Ramos (cell line): Measurements from ENCODE around the gene CYP20A1.
"Not testable (repeated sequence)": the region's sequence is repeated elsewhere in the genome, so short reads cannot be mapped to it uniquely, and the experiment has no call there.

Experiments used
- in situ Hi-C: fragments of 300-500 bp; cut with MboI; formaldehyde crosslinking; loops from one replicate; pipeline ENCODE4 v1.14.3; 2022; ENCODE audit warnings: low sequenced_read_pairs; ENCODE audit not compliant: unreplicated experiment

CYP20A1 gene, protein sequence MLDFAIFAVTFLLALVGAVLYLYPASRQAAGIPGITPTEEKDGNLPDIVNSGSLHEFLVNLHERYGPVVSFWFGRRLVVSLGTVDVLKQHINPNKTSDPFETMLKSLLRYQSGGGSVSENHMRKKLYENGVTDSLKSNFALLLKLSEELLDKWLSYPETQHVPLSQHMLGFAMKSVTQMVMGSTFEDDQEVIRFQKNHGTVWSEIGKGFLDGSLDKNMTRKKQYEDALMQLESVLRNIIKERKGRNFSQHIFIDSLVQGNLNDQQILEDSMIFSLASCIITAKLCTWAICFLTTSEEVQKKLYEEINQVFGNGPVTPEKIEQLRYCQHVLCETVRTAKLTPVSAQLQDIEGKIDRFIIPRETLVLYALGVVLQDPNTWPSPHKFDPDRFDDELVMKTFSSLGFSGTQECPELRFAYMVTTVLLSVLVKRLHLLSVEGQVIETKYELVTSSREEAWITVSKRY

DNA sequence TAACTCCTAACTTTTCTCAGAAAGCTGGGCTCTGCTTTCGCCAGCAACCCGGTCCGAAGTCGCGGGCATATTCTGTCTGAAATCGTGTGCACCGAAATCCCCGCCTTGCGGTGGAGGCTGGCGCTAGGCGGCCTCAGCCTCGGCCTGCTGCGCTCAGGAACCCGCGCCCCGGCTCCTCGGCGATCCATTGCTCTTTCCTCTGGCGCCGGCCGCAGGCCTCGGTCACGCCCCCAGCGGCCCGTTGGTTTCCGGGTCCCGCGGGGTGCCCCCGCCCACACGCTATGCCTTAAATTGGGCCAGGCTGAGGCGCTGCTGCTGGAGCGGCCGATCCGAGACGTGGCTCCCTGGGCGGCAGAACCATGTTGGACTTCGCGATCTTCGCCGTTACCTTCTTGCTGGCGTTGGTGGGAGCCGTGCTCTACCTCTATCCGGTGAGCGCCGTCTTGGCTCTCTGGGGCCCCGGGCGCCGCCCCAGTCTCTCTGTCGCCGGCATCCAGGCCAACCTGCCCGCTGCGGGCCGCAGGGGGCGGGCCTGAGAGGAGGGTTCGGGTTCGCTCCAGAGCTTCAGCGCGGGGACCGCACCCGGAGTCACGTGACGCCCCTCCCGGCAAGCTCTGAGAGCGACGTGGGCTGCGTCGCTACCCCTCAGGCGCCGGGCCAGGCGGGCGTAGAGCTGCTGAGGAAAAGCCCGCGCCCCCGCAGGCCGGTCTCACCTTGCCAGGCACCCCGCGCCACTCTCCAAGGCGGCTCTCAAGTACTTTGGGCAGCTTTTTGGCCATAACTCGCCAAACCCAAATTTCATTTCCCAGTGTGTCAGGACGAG is at the start of gene CYP20A1:
CYP20A1 (plus strand) TSS at position 315 of the 823 bp plus-strand sequence; CDS start at position 360, 45 bp downstream.
- in situ Hi-C loops: loop anchor here (10.0 to 25.0 kb wide), 2 partner anchors 206 to 423 kb away; no protein-coding TSS in a partner anchor

DNA sequence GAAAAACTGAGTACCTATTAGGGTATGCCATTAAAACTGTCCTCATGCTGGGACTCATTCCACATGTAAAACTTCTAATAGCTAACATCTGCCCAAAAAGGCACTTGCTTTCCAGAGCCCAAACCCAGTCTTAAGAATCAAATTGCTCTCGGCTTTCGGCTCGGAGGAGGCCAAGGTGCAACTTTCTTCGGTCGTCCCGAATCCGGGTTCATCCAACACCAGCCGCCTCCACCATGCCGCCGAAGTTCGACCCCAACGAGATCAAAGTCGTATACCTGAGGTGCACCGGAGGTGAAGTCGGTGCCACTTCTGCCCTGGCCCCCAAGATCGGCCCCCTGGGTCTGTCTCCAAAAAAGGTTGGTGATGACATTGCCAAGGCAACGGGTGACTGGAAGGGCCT is 48.3 kb upstream of the CYP20A1 start:
- in situ Hi-C loops: not testable (repeated sequence)

DNA sequence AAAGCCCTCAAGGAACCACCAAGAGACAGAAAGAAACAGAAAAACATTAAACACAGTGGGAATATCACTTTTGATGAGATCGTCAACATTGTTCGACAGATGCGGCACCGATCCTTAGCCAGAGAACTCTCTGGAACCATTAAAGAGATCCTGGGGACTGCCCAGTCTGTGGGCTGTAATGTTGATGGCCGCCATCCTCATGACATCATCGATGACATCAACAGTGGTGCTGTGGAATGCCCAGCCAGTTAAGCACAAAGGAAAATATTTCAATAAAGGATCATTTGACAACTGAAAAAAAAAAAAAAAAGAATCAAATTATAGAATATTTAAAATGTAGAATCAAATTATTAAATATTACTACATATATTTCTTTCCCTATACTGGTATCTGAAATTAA is 47.8 kb upstream of the CYP20A1 start:
- in situ Hi-C loops: not testable (repeated sequence)

DNA sequence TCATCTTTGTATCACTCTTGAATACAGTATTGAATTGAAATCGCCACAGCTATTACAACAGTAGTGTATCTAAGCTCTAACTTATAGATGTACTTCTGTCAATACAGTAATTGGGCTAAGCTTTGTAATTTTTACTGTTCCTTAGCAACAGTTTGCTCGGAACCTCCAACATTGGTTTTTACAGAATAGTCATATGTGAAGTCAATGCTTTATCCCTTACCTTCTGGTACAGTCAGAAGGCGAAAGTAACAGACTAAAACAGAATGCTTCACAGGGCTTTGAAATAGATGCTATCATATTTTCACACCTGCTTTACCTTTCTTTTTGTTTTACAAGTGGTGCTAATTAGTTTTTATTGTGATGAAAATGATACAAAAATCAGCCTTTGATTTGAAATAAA is 46.9 kb upstream of the CYP20A1 start:
- in situ Hi-C loops: no loop called here

DNA sequence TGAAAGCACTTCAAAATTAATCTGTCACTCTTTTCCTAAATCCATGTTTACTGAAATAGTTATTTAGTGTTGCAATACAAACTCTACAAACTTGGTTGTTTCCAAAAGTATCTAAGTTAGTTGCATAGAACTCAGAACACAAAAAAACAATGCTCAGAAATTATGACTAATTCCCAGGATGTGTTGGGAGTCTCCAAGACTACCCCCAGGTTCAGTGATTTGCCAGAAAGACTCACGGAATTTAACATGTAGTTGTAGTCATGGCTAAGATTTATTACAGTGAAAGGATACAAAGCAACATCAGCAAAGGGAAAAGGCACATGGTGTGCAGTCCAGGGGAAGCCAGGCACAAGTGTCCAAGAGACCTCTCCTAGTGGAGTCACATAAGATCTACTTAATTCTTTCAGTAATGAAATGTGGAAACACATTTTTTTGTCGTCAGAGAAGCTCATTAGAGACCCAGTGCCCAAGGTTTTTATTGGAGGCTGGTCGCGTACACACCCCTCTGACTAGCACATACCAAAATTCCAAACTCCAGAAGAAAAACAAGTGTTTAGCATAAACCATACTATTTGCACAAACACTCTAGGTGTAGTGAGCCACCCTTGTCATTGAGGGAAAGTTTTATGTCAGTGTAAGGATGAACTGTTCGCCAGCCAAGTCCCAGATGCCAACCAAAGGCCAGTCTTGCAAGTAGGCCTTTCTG is 43.3 kb upstream of the CYP20A1 start:
- in situ Hi-C loops: no loop called here

DNA sequence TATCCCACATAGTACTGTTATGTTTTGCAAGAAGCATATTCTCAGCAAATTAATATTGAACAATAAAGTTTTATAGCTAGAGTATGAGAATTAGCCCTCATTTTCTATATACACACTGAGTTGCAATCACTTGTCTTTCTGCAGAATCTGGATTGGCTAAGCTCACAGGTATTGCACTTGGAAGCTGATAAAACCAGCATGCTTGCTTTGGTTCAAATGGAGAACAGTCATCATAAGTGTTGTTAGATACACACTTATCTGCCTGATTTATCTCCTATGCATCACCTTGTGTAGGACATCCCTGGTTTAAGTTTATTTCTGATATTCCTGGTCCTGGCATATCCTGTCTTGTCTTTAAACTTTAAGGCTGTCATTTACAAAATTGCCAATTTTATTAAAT is 38.0 kb upstream of the CYP20A1 start:
- in situ Hi-C loops: no loop called here

DNA sequence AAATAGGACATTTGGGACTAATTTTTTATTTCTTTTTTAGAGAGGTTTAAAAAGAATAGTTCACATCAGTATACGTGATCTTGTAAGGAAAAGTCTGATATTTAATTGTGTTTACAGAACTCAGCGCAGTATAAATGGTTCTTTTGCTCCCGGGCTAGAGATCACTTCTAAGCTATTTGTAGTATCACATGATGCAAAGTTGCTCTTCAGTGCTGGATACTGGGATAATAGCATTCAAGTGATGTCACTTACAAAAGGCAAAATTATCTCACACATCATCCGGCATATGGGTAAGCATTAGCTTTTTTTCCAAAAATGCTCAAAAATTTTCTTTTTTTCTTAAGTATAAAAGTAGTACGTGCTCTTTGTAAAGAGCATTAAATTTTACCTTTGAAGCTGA is 37.4 kb upstream of the CYP20A1 start:
- in situ Hi-C loops: no loop called here

DNA sequence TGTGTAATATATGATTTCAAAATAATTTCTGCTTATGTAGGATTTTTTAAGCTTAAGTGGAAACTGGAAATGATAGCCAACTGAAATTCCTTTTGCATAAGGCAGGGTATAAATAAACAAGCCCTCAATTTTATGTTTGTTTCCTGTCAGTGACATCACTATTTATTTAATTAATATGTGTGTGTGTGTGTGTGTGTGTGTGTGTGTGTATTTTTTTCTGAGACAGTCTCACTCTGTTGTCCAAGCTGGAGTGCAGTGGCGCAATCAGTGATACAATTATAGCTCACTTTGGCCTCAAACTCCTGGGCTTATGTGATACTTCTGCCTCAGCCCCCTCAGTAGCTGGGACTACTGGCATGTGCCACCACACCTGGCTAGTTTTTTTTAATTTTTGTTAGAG is 29.3 kb upstream of the CYP20A1 start:
- in situ Hi-C loops: no loop called here

DNA sequence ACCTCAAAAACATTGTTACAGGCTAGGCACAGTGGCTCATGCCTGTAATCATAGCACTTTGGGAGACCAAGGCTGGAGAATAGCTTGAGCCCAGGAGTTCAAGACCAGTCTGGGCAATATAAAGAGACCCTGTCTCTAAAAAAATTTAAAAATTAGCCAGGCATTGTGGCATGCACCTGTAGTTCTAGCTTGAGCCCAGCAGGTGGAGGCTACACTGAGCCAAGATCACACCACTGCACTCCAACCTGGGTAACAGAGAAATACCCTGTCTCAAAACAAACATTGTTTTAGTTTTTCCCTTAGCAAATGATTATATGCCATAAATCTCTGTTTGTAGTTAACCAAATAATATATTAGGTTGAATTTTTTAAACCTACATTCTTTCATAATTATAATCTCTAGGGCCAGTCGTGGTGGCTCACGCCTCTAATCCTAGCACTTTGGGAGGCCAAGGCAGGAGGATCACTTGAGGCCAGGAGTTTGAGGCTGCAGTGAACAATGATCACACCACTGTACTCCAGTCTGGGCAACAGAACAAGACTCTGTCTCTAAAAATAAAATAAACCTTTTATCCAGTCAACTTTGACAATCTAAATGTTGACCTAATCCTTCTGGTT is 13.3 kb upstream of the CYP20A1 start:
- in situ Hi-C loops: loop anchor here (25.0 kb wide), 1 partner anchor 437 kb away; no protein-coding TSS in a partner anchor

DNA sequence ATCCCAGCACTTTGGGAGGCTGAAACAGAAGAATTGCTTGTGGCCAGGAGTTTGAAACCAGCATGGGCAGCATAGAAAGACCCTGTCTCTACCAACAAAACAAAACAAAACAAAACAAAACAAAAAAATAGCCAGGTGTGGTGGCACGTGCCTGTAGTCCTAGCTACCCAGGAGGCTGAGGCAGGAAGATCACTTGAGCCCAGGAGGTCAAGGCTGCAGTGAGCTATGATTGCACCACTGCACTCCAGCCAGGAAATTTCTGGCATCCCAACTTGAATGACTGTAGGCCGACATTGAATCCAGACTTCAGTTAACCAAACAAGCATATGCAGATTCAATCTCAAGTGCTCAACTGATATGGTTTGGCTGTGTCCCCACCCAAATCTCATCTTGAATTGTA is 9.1 kb upstream of the CYP20A1 start:
- in situ Hi-C loops: loop anchor here (10.0 to 25.0 kb wide), 2 partner anchors 215 to 433 kb away; no protein-coding TSS in a partner anchor

DNA sequence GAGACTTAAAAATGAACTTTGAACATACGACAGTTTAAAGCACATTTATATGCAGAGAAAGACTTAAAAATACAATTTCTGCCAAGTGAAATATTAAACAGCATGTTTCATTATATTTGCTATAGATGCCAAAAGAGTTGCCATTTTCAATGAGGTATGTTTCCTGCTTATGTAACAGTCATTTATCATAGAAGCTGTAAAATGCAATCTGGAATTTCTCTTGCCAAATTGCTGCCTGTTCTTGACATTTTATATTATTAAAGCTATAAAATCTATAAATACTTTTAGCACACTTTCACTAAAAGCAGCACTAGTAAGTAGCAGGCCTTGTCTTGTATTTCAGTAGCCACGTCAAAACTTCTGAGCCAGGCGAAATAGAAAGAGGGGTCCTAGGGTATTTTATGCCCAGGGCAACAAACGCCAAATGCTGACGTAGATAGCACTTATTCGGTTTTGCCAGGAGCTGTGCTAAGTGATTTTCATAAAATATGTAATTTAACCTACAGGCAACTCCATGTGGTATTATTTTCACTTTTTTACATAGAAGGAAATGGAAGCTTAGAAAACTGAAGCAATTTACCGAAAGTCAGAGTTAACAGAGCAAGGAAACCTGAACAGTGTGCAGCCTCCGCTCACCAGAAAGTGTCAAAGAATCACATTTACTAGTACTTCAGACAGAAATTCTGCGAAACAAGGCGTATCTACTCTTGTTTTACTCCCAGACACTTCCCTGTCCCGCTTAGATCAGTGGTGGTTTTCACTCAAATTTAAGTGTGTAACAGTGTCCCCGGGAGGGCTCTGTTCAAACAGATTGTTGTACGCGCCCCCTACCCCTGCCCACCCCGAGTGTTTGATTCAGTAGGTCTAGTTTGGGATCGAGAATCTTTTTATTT is 1.2 kb upstream of the CYP20A1 start:
- in situ Hi-C loops: loop anchor here (10.0 to 25.0 kb wide), 2 partner anchors 207 to 425 kb away; no protein-coding TSS in a partner anchor

DNA sequence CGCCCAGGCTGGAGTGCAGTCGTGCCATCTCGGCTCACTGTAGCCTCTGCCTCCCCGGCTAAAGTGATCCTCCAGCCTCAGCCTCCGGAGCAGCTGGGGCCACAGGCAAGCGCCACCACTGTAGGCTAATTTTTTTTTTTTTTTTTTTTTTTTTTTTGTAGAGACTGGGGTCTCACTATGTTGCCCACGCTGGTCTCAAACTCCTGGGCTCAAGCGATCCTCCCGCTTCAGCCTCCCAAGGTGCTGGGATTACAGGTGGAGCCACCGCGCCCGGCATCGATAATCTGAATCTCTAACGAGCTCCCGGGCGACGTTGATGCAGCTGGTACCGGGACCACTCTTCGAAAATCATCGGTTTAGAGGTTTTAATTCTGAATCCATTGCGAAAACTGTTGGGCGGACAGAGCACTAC is 520 bp upstream of the CYP20A1 start:
- in situ Hi-C loops: loop anchor here (10.0 to 25.0 kb wide), 2 partner anchors 207 to 424 kb away; no protein-coding TSS in a partner anchor

DNA sequence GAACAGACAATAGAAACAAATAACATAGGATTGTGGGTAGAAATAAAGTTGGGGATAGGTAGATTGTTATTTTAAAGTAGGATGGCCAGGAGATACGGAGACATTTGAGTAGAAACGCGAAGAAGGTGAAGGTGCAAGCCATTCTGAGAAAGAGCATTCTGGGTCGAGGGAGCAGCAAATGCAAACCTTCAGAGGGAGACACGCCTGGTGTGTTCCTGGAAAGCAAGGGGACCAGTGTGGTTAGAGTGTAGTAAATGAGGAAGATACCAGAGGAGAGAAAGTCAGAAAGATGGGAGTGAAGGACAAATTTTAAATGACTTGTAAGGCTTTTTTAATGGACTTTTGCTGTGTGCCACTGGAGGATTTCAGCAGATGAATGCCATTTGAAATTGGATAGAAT is 1.7 kb downstream of the CYP20A1 start:
- in situ Hi-C loops: loop anchor here (25.0 kb wide), 1 partner anchor 422 kb away; no protein-coding TSS in a partner anchor

DNA sequence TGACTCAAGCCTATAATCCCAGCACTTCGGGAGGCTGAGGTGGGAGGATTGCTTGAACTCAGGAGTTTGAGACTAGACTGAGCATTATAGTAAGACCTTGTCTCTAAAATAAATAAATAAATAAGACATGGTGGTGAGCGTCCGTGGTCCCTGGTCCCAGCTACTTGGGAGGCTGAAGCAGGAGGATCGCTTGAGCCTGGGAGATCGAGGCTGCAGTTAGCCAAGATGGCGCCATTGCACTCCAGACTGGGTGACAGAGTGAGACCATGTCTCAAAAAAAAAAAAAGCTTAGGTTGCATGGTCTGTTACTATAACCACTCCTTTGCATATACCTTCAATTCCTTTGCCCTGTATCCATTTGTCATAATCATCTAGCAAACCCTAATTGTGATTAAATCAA is 3.7 kb downstream of the CYP20A1 start:
- in situ Hi-C loops: loop anchor here (25.0 kb wide), 1 partner anchor 420 kb away; no protein-coding TSS in a partner anchor

DNA sequence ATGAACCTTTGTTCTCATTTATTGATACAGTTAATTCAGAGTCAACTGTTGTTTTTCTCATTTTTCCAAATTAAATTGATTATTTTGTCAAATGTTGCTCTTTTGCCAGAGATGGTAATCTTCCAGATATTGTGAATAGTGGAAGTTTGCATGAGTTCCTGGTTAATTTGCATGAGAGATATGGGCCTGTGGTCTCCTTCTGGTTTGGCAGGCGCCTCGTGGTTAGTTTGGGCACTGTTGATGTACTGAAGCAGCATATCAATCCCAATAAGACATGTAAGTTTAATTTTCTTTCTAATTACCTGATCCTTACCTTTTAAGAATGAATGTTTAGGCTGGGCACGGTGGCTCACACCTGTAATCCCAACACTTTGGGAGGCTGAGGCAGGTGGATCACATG is 7.8 kb downstream of the CYP20A1 start:
- in situ Hi-C loops: loop anchor here (25.0 kb wide), 1 partner anchor 416 kb away; no protein-coding TSS in a partner anchor

DNA sequence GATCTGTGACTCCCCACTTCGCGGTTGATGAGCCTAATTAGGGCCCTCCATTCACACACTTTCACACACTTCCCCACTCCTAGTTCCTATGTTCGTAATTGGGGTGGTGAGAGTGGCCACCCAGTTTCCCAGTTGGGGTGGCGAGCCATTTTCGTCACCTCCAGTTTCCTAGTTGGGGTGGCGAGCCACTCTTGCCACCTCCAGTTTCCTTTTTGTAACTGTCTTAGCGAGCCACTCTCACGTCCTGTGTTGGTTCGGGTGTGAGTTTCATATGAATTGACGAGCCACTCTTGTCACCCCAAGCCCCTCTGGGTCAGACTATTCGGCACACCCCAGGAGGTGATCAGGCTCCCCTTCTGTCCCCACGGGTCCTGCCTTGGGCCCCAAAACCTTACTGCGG is 14.0 kb downstream of the CYP20A1 start:
- in situ Hi-C loops: no loop called here

DNA sequence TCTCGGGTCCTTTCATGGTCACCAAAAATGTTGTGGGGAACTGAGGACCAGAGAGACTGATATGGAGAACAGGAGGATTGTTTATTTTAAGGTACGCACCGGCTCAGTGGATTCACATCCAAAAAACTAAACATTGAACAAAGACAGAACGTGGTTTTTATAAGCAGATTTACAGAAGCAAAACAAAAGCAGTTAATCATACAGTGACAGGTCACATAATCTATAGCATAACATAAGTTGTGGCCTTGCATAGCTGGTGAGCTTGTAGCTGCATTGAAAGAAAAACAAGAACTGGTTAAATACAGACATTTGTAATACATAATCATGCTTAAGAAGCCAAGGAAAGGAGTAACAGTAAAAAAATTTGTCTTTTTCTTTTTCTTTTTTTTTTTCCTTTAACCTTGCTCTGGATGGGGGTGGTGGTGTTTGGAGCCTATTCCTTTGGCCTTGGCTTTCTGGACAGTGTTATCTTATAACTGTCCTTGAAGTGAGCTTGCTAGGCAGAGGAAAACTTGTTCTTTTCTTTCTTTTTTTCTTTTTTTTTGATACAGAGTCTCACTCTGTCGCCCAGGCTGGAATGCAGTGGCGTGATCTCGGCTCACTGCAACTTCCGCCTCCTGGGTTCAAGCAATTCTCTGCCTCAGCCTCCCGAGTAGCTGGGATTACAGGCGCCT is 14.7 kb downstream of the CYP20A1 start:
- in situ Hi-C loops: not testable (repeated sequence)
